ENCODE data around the gene STK4. TPM values are rescaled to one million over a fixed set of nuclear protein-coding genes. Genes with fewer than 3 reads are reported as not detected.

The STK4 gene
- polyA plus RNA-seq, 3 donors: 15.6 to 17.5 (median 17.0) TPM

Other genes with a start within 250 kb of the STK4 start
- gene KCNK15, start 220.6 kb upstream of the STK4 start, polyA plus RNA-seq (ENCODE audit: insufficient read length in 3 of 3): under 1 TPM in 2 of 3 donors, not detected in 1; 0.06 to 0.11 TPM
- gene RIMS4, start 156.0 kb upstream of the STK4 start, polyA plus RNA-seq (ENCODE audit: insufficient read length in 3 of 3): under 1 TPM; 0.53 to 0.69 (median 0.61) TPM
- gene YWHAB, start 80.8 kb upstream of the STK4 start, polyA plus RNA-seq (ENCODE audit: insufficient read length in 3 of 3): 100 to 1,000 TPM; 236 to 251 (median 240) TPM
- 10 to 100 TPM; 20.4 to 36.0 (median 35.8) TPM for gene PABPC1L, start 56.5 kb upstream of the STK4 start, polyA plus RNA-seq (ENCODE audit: insufficient read length in 3 of 3)
- 10 to 100 TPM; 42.8 to 45.9 (median 43.9) TPM for gene TOMM34, start 6.1 kb upstream of the STK4 start, polyA plus RNA-seq (ENCODE audit: insufficient read length in 3 of 3)
- under 1 TPM; 0.33 to 0.64 (median 0.53) TPM for gene KCNS1, start 134.6 kb downstream of the STK4 start, polyA plus RNA-seq (ENCODE audit: insufficient read length in 3 of 3)
- gene WFDC5, start 148.7 kb downstream of the STK4 start, polyA plus RNA-seq (ENCODE audit: insufficient read length in 3 of 3): not detected
- not detected for gene WFDC12, start 158.0 kb downstream of the STK4 start, polyA plus RNA-seq (ENCODE audit: insufficient read length in 3 of 3)
- not detected for gene PI3, start 208.4 kb downstream of the STK4 start, polyA plus RNA-seq (ENCODE audit: insufficient read length in 3 of 3)
- gene SEMG1, start 240.5 kb downstream of the STK4 start, polyA plus RNA-seq (ENCODE audit: insufficient read length in 3 of 3): not detected

All from right renal cortex interstitium (tissue), 3 donors.